ENCODE data around the gene HIC1.

HIC1 gene

GRCh38 chr17:2051933-2052559, 2.9 kb upstream of the HIC1 start:
- Histone ChIP-seq H3K4me1 (ENCODE audit: control insufficient read depth in 1 of 2, insufficient read depth in 1 of 2, low read depth in 1 of 2, low read length in 1 of 2) (peaks cover 40 to 65% of the 10 kb centered on the region in 2 experiments), H3K36me3 (no peaks in the 10 kb centered on the region), H3K27me3 (peaks cover 93% of the 10 kb centered on the region), H3K9me3 (no peaks in the 10 kb centered on the region), H3K27ac (peak overlapping the region; percentile 8), H3K4me3 (ENCODE audit: low read depth in 1 of 2, low read length in 1 of 2) (no peak overlapping the region)
- no peak for TF ChIP-seq CTCF (IDR thresholded peaks at IDR 0.05)

- TF ChIP-seq CTCF (IDR thresholded peaks at IDR 0.05) = no peak
- no peaks in the 10 kb centered on the region for H3K9me3 ChIP-seq
- H3K27ac ChIP-seq = no peak overlapping the region
- H3K4me3 ChIP-seq (ENCODE audit: low read depth in 1 of 2, low read length in 1 of 2) = peak overlapping the region in 1 of 2 experiments; percentile 38
- H3K27me3 ChIP-seq = peaks cover 94% of the 10 kb centered on the region
- no peaks in the 10 kb centered on the region for H3K36me3 ChIP-seq
- H3K4me1 ChIP-seq (ENCODE audit: control insufficient read depth in 1 of 2, insufficient read depth in 1 of 2, low read depth in 1 of 2, low read length in 1 of 2) = peaks cover 54 to 80% of the 10 kb centered on the region in 2 experiments
Measured at GRCh38 chr17:2053380-2054261, 1.3 kb upstream of the HIC1 start.

GRCh38 chr17:2054262-2054511, 716 bp upstream of the HIC1 start:
- Histone ChIP-seq H3K36me3 (no peaks in the 10 kb centered on the region), H3K27me3 (peaks cover 89% of the 10 kb centered on the region), H3K4me1 (ENCODE audit: control insufficient read depth in 1 of 2, insufficient read depth in 1 of 2, low read depth in 1 of 2, low read length in 1 of 2) (peaks cover 52 to 80% of the 10 kb centered on the region in 2 experiments), H3K27ac (no peak overlapping the region), H3K9me3 (no peaks in the 10 kb centered on the region), H3K4me3 (ENCODE audit: low read depth in 1 of 2, low read length in 1 of 2) (peak overlapping the region in 1 of 2 experiments; percentile 38)
- no peak for TF ChIP-seq CTCF (IDR thresholded peaks at IDR 0.05)

GRCh38 chr17:2055292-2056205, 646 bp downstream of the HIC1 start:
- H3K27me3 ChIP-seq = peaks cover 78% of the 10 kb centered on the region
- no peak for TF ChIP-seq CTCF (IDR thresholded peaks at IDR 0.05)
- H3K4me1 ChIP-seq (ENCODE audit: control insufficient read depth in 1 of 2, insufficient read depth in 1 of 2, low read depth in 1 of 2, low read length in 1 of 2) = peaks cover 60 to 84% of the 10 kb centered on the region in 2 experiments
- peak overlapping the region; percentile 60 for H3K27ac ChIP-seq
- H3K36me3 ChIP-seq = no peaks in the 10 kb centered on the region
- no peaks in the 10 kb centered on the region for H3K9me3 ChIP-seq
- peak overlapping the region; percentile 47 to 63 for H3K4me3 ChIP-seq (ENCODE audit: low read depth in 1 of 2, low read length in 1 of 2)

Data from neutrophil (primary cell).